Tibial artery (tissue), 4 donors: Measurements from ENCODE around the gene SQSTM1.

Experiments used
- DNase-seq, 2 donors: peaks; one replicate each; pipeline ENCODE4 v3.0.0-alpha.2; 2019
- H3K27ac ChIP-seq, 2 donors: fragments of 200-600 bp; sonication (generic) in 1 of 2; 1 replicate in 1 of 2; 2 replicates in 1 of 2; pipeline ENCODE4 v1.5.1; 2018 to 2019; ENCODE audit warnings: mild to moderate bottlenecking in 1 of 2
- H3K27me3 ChIP-seq, 2 donors: fragments of 200-600 bp; sonication (generic) in 1 of 2; one replicate each; pipeline versions ENCODE4 v1.5.1 to v1.6.0; 2016 to 2019
- H3K36me3 ChIP-seq, 3 donors: fragments of 200-600 bp; sonication (generic) in 2 of 3; one replicate each; pipeline ENCODE4 v1.5.1; 2016 to 2019; ENCODE audit warnings: mild to moderate bottlenecking in 2 of 3
- H3K4me1 ChIP-seq, 4 donors: fragments of 200-600 bp; sonication (generic) in 2 of 4; 1 replicate in 3 of 4; 2 replicates in 1 of 4; pipeline ENCODE4 v1.5.1; 2016 to 2019
- H3K4me3 ChIP-seq, 2 donors: fragments of 200-600 bp; sonication (generic) in 1 of 2; 1 replicate in 1 of 2; 2 replicates in 1 of 2; pipeline ENCODE4 v1.5.1; 2018 to 2019; ENCODE audit warnings: mild to moderate bottlenecking in 2 of 2
- H3K9me3 ChIP-seq, 3 donors: fragments of 200-600 bp; sonication (generic) in 1 of 3; one replicate each; pipeline ENCODE4 v1.5.1; 2016 to 2019
- CTCF ChIP-seq, 2 experiments: fragments of 200-600 bp in 1 of 2; fragments of 450-650 bp in 1 of 2; IDR thresholded peaks; one replicate each; pipeline ENCODE4 v1.5.1; 2017 to 2019; ENCODE audit warnings: antibody characterized with exemption in 2 of 2, mild to moderate bottlenecking in 1 of 2, moderate library complexity in 1 of 2
- intact Hi-C: fragments of 100-400 bp; cut with DNase I; formaldehyde crosslinking; loops from one replicate; pipeline ENCODE4 v1.15.0; 2023; ENCODE audit warnings: low total_unique reads

SQSTM1 gene

GRCh38 chr5:179862891-179863290, 42.2 kb downstream of the SQSTM1 start:
- no peak for TF ChIP-seq CTCF (IDR thresholded peaks at IDR 0.05)
- H3K9me3 ChIP-seq, result no peaks in the 10 kb centered on the region
- H3K4me3 ChIP-seq, result no peak overlapping the region
- H3K4me1 ChIP-seq, result peaks cover 0 to 13% (median 7%) of the 10 kb centered on the region in 4 donors
- H3K27ac ChIP-seq, result no peak overlapping the region
- peaks cover 32 to 60% (median 59%) of the 10 kb centered on the region in 3 donors for H3K36me3 ChIP-seq
- intact Hi-C loops, result no loop called here
- no peaks in the 10 kb centered on the region for H3K27me3 ChIP-seq
- DNase-seq, result no peak

DNA sequence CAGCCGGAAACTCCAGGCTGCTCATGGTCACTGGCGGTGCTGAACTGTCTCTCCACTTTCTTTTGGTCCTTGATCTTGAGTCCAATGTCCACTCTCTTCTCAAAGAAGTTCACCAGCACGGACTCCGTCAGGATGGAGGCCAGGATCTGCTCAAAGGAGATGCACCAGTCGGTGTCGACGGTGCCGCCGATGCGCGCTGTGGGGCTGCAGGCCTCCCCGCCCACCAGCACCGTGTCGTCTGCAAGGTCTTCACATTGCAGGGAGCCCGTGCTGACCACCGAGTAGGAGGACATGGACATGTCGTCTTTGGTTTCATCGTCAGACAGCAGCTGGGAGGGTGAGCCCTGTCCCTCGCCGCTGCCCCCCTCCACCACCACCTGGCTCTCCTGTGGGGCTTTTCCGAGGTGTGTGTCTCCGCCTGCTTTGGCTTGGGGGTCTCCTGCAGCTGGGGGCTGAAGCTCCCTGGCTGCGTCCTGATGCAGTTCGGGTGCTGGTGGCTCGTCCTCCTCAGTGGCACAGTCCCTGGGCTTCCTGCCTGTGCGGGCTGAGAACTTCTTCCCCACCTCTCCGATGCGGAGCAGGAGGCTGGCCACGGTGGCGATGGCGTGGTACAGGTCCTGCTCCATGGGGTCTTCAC, 42.9 kb downstream of the SQSTM1 start:
- intact Hi-C loops, result no loop called here
- H3K36me3 ChIP-seq, result peaks cover 32 to 66% (median 60%) of the 10 kb centered on the region in 3 donors

GRCh38 chr5:179864686-179865085, 44.0 kb downstream of the SQSTM1 start:
- H3K27ac ChIP-seq, result no peak overlapping the region
- peaks cover 32 to 77% (median 68%) of the 10 kb centered on the region in 3 donors for H3K36me3 ChIP-seq
- H3K4me1 ChIP-seq, result peaks cover 0 to 7% (median 4%) of the 10 kb centered on the region in 4 donors
- intact Hi-C loops, result no loop called here
- no peak overlapping the region for H3K4me3 ChIP-seq
- no peaks in the 10 kb centered on the region for H3K27me3 ChIP-seq
- no peak for TF ChIP-seq CTCF (IDR thresholded peaks at IDR 0.05)
- no peaks in the 10 kb centered on the region for H3K9me3 ChIP-seq
- DNase-seq, result no peak

More for the DNA sequence above, 42.9 kb downstream of the SQSTM1 start:
- Histone ChIP-seq H3K27ac (no peak overlapping the region), H3K4me1 (peaks cover 0 to 11% (median 7%) of the 10 kb centered on the region in 4 donors), H3K27me3 (no peaks in the 10 kb centered on the region), H3K4me3 (no peak overlapping the region), H3K9me3 (no peaks in the 10 kb centered on the region)
- no peak for DNase-seq
- TF ChIP-seq CTCF (IDR thresholded peaks at IDR 0.05), result no peak

DNA sequence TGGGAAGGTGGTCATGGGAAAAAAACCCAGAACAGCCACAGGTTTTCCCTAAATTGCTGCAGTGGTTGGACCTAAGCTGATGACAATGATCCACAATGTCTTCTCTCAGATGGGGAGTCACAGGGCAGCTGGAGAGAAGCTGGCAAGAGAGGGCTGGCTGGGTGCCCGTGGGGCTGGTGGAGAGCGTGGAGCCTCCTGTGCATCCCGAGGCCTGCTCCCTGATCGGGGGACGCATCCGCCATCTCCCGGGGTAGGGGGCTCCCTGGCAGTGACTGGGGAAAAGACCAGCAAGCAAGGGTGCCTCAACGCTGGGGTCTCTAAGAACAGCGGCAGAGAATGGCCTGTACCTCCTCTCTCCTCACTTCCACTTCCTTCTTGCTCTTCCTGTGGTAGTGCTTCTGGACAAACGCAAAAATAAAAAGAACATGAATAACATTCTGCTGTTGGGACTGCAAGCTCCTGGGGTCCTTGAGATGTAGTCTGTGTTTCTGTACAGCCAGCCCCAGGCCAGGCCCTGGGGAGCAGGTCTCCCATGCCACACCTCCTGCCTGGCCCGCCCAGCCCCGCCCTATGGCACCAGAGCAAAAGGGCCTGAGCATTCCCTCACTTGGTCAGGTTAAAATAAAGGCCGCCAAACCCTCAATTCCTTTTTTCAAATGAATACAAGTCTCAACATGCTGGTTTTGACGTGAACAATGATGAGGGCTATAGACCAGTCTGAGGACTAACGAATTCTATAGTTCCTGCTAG, 45.0 kb downstream of the SQSTM1 start:
- H3K27me3 ChIP-seq, result no peaks in the 10 kb centered on the region
- intact Hi-C loops, result no loop called here
- H3K4me1 ChIP-seq, result no peaks in the 10 kb centered on the region
- H3K27ac ChIP-seq, result no peak overlapping the region
- no peak for TF ChIP-seq CTCF (IDR thresholded peaks at IDR 0.05)
- peaks cover 37 to 87% (median 78%) of the 10 kb centered on the region in 3 donors for H3K36me3 ChIP-seq
- no peaks in the 10 kb centered on the region for H3K9me3 ChIP-seq
- no peak for DNase-seq
- H3K4me3 ChIP-seq, result no peak overlapping the region

DNA sequence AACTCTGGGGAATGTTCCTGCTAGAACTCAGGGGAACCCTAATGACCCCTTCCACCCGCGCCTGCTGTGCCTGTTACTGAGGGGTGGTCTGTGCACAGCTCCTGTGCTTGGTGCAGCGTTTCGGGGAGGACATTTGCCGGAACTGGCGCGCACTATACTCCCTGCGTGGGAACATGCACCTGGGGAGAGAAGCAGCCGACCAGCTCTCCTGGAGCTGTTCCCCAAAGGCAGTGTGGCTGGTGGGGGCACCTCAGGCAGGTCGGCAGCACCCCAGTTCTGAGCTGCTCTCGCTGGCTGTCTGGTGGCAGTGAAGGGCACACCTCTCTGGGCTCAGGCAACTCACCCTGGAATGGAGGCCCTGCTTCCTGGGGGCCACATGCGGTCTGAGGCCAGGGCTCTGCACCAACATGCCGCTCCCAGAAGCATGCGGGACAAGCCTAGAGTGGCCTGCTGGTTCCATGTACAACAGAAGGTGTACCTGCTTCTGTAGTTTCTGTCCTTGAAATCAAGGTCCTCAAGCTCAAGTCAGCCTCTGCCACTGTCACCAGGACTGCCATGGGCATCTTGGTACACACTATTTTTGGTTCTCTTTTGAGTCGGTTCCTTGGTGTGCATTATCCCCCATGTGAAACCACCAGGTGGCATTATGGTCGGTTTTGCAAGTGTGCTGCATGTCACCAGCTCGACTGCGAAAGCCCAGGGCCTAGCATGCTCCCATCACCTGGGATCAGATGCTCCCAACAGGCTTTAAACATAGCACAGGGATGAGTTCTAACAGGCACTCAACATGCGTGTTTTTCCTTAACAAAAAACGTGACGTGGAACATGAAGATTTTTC, 45.8 kb downstream of the SQSTM1 start:
- no peaks in the 10 kb centered on the region for H3K9me3 ChIP-seq
- no peak overlapping the region for H3K4me3 ChIP-seq
- TF ChIP-seq CTCF (IDR thresholded peaks at IDR 0.05), result no peak
- intact Hi-C loops, result no loop called here
- H3K27ac ChIP-seq, result no peak overlapping the region
- peaks cover 40 to 95% (median 86%) of the 10 kb centered on the region in 3 donors for H3K36me3 ChIP-seq
- no peaks in the 10 kb centered on the region for H3K4me1 ChIP-seq
- DNase-seq, result no peak
- no peaks in the 10 kb centered on the region for H3K27me3 ChIP-seq
